Keratinocyte (primary cell): Measurements from ENCODE around the gene IGFBP4. TPM values are rescaled to one million over a fixed set of nuclear protein-coding genes. Genes with fewer than 3 reads are reported as not detected.

Source experiments
- DNase-seq: peaks from one replicate; pipeline ENCODE4 v3.0.0-alpha.2; 2011; ENCODE audit warnings: low read depth, missing footprints, low spot score
- FAIRE-seq: peaks from 2 replicates; lab custom pipeline; 2011; peaks lifted over from hg19 to GRCh38; lab: Jason Lieb, UNC
- H2AFZ ChIP-seq: 2 replicates; pipeline ENCODE4 v1.6.0; 2012; ENCODE audit warnings: low read length, control low read depth, inconsistent platforms; ENCODE audit not compliant: control insufficient read depth
- H3K27ac ChIP-seq: 2 replicates; pipeline ENCODE4 v1.5.1; 2011; ENCODE audit warnings: low read length; ENCODE audit not compliant: control insufficient read depth, insufficient read depth
- H3K27me3 ChIP-seq: 3 replicates; pipeline ENCODE4 v1.6.0; 2011; ENCODE audit warnings: low read length; ENCODE audit not compliant: control insufficient read depth, insufficient read depth; ENCODE audit errors: extremely low read depth
- H3K36me3 ChIP-seq, 2 experiments: 2 replicates in 1 of 2; 3 replicates in 1 of 2; pipeline ENCODE4 v1.5.1; 2011; ENCODE audit warnings: low read length in 2 of 2, mild to moderate bottlenecking in 1 of 2; ENCODE audit not compliant: control insufficient read depth in 2 of 2, insufficient read depth in 2 of 2; ENCODE audit errors: extremely low read depth in 1 of 2
- H3K4me1 ChIP-seq: 3 replicates; pipeline ENCODE4 v1.5.1; 2011; ENCODE audit warnings: low read length; ENCODE audit not compliant: control insufficient read depth, insufficient read depth; ENCODE audit errors: extremely low read depth
- H3K4me2 ChIP-seq: 3 replicates; pipeline ENCODE4 v1.6.0; 2011; ENCODE audit warnings: low read depth, low read length; ENCODE audit not compliant: control insufficient read depth, insufficient read depth; ENCODE audit errors: extremely low read depth
- H3K4me3 ChIP-seq, 3 experiments: fragments of 200-600 bp in 1 of 3; sonication (generic) in 1 of 3; 2 replicates in 2 of 3; 3 replicates in 1 of 3; pipeline ENCODE4 v1.5.1; 2011 to 2016; ENCODE audit warnings: low read length in 3 of 3, mild to moderate bottlenecking in 3 of 3, control low read depth in 2 of 3, inconsistent platforms in 1 of 3, low read depth in 1 of 3, mixed read lengths in 1 of 3, mixed run types in 1 of 3, moderate library complexity in 1 of 3; ENCODE audit not compliant: control insufficient read depth in 2 of 3, insufficient read depth in 2 of 3; ENCODE audit errors: extremely low read depth in 1 of 3
- H3K79me2 ChIP-seq: 2 replicates; pipeline ENCODE4 v1.6.0; 2012; ENCODE audit warnings: low read length; ENCODE audit not compliant: control insufficient read depth, insufficient read depth
- H3K9ac ChIP-seq: 3 replicates; pipeline ENCODE4 v1.6.0; 2011; ENCODE audit warnings: low read length; ENCODE audit not compliant: control insufficient read depth, insufficient read depth; ENCODE audit errors: extremely low read depth
- H3K9me1 ChIP-seq: 3 replicates; pipeline ENCODE4 v1.6.0; 2011; ENCODE audit warnings: low read length; ENCODE audit not compliant: control insufficient read depth, insufficient read depth; ENCODE audit errors: extremely low read depth
- H3K9me3 ChIP-seq: 2 replicates; pipeline ENCODE4 v1.5.1; 2012; ENCODE audit warnings: low read depth, low read length; ENCODE audit not compliant: control insufficient read depth
- H4K20me1 ChIP-seq: 3 replicates; pipeline ENCODE4 v1.6.0; 2011; ENCODE audit warnings: low read length; ENCODE audit not compliant: control insufficient read depth, insufficient read depth; ENCODE audit errors: extremely low read depth
- CTCF ChIP-seq, 3 experiments: IDR thresholded peaks in 1 of 3; conservative IDR thresholded peaks in 1 of 3; optimal IDR thresholded peaks in 1 of 3; 2 replicates in 2 of 3; 3 replicates in 1 of 3; pipeline versions ENCODE3 to v1.5.1; 2011; ENCODE audit warnings: low read length in 3 of 3, mild to moderate bottlenecking in 3 of 3, moderate library complexity in 2 of 3, control low read depth in 1 of 3, inconsistent platforms in 1 of 3; ENCODE audit not compliant: insufficient read depth in 2 of 3; ENCODE audit errors: extremely low read depth in 1 of 3
- EZH2 ChIP-seq: IDR thresholded peaks from one replicate; pipeline ENCODE4 v1.6.1; 2012; ENCODE audit warnings: inconsistent platforms, mild to moderate bottlenecking, low read length, moderate library complexity
- dilution Hi-C: fragments of 300-500 bp; cut with MboI; formaldehyde crosslinking; loops from one replicate; pipeline ENCODE4 v1.7.0; 2020; ENCODE audit warnings: low sequenced_read_pairs; ENCODE audit not compliant: extremely low pct_ligation_motif_present
- polyA plus RNA-seq, 5 experiments: library from polyadenylated mRNA; depleted of rRNA in 3 of 5; stranded (reverse) in 3 of 5; stranded (forward) in 1 of 5; unstranded in 1 of 5; fragments of >200 nt; gene quantifications; 1 replicate in 1 of 5; 2 replicates in 3 of 5; 3 replicates in 1 of 5; pipeline versions ENCODE4 v1.2.1 to v1.2.3, GENCODE V29; 2011 to 2012; ENCODE audit warnings: missing spikeins in 2 of 5, low read depth in 1 of 5, low replicate concordance in 1 of 5

Gene IGFBP4
- polyA plus RNA-seq, 1 donor (not counting 4 experiments of a cell fraction or from before 2014, with no cell fraction given) = 6.0 TPM

GRCh38 chr17:40501499-40501911 lies 58.3 kb downstream of the IGFBP4 start, which contains the start of gene TNS4:
Gene TNS4, minus strand, starts transcription at chr17:40501623. Its CDS starts 5,198 bp downstream, at chr17:40496425.
- Histone ChIP-seq H3K27ac (peak within 1 kb of the TSS; percentile 94), H3K9me3 (no peaks in the 10 kb centered on the region), H3K4me1 (peaks cover 31% of the 10 kb centered on the region), H3K36me3 (peaks cover 16 to 37% of the 10 kb centered on the region in 2 experiments), H3K4me2 (peak within 1 kb of the TSS; percentile 98), H3K79me2 (peaks cover 60% of the 10 kb centered on the region), H3K9ac (peak within 1 kb of the TSS; percentile 99), H2AFZ (no peak within 1 kb of the TSS), H3K9me1 (no peaks in the 10 kb centered on the region), H3K27me3 (no peaks in the 10 kb centered on the region), H3K4me3 (peak within 1 kb of the TSS; percentile 79 to 98 (median 91)), H4K20me1 (peaks cover 36% of the 10 kb centered on the region)
- DNase-seq (no peak), FAIRE-seq (peak; percentile 72)
- TF ChIP-seq CTCF (optimal IDR thresholded peaks at IDR 0.05 in 1 of 3, IDR thresholded peaks at IDR 0.05 in 1 of 3, conservative IDR thresholded peaks at IDR 0.05 in 1 of 3; ENCODE audit: extremely low read depth in 1 of 3, insufficient read depth in 2 of 3, low read length in 3 of 3) (peak in 1 of 3 experiments; percentile 16), EZH2 (no peak)
- dilution Hi-C loops = no loop called here

- H3K4me1 ChIP-seq = peaks cover 23% of the 10 kb centered on the region
- no peak overlapping the region for H3K4me3 ChIP-seq
- dilution Hi-C loops = no loop called here
- H3K27me3 ChIP-seq = no peaks in the 10 kb centered on the region
- no peak overlapping the region for H3K27ac ChIP-seq
- H3K4me2 ChIP-seq = no peak overlapping the region
- H3K79me2 ChIP-seq = peaks cover 47% of the 10 kb centered on the region
- H2AFZ ChIP-seq = no peak overlapping the region
- peaks cover 24% of the 10 kb centered on the region for H4K20me1 ChIP-seq
- TF ChIP-seq EZH2 (no peak), CTCF (optimal IDR thresholded peaks at IDR 0.05 in 1 of 3, IDR thresholded peaks at IDR 0.05 in 1 of 3, conservative IDR thresholded peaks at IDR 0.05 in 1 of 3; ENCODE audit: extremely low read depth in 1 of 3, insufficient read depth in 2 of 3, low read length in 3 of 3) (no peak)
- H3K9me3 ChIP-seq = no peaks in the 10 kb centered on the region
- no peak overlapping the region for H3K9ac ChIP-seq
- DNase-seq (no peak), FAIRE-seq (no peak)
- no peaks in the 10 kb centered on the region for H3K9me1 ChIP-seq
- H3K36me3 ChIP-seq = peaks cover 12 to 27% of the 10 kb centered on the region in 2 experiments
These were observed 59.5 kb downstream of the IGFBP4 start for GRCh38 chr17:40502716-40503115.
